ENCODE results near the gene MAGEA4.

MAGEA4 gene

DNA sequence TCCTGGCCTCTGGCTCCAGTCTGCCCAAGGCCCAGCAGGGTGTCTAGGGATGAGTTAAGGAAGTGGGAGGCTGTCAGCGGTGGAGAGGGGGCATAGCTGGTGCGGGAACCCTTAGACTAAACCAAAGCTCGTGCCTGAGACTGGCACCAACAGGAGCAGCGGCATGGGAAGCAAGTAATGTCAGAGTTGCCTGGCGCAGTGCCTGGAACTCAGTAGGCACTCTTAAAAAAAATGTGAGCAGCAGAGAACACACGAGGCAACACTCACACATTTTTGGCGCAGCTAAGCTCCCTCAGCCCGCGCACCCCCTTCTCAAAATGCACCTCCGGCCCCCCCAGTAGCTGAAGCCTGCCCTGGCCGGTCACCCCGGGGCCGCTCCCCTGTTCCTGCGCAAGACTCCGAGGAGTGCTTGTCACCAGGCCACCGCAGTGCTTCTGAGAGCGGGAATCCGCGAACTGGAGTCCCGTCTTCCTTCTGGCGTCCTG lies 61.2 kb downstream of the MAGEA4 start:
- Histone ChIP-seq H3K27me3 (ENCODE audit: control insufficient read depth, insufficient read depth, low read length) (peaks cover 57% of the 10 kb centered on the region), H3K4me1 (ENCODE audit: control insufficient read depth, insufficient read depth, low read length) (peaks cover 19% of the 10 kb centered on the region), H3K4me3 (ENCODE audit: low read depth, low read length) (peak overlapping the region; percentile 53), H3K27ac (ENCODE audit: low read depth, low read length) (no peak overlapping the region), H3K9me3 (ENCODE audit: control insufficient read depth, insufficient read depth, low read depth, low read length) (peaks cover 10% of the 10 kb centered on the region; the same call in 1 of the 2 replicates), H3K9ac (ENCODE audit: low read length) (no peak overlapping the region), H3K36me3 (ENCODE audit: control insufficient read depth, insufficient read depth, low read length) (no peaks in the 10 kb centered on the region)
